Epidermal melanocyte (primary cell): ENCODE measurements around the gene ZDHHC16.
"Not testable (repeated sequence)": the region's sequence is repeated elsewhere in the genome, so short reads cannot be mapped to it uniquely, and the experiment has no call there.

Experiments
- DNase-seq: peaks from one replicate; pipeline ENCODE4 v3.0.0; 2011; ENCODE audit warnings: low spot score; ENCODE audit not compliant: insufficient read length

Gene ZDHHC16

DNA sequence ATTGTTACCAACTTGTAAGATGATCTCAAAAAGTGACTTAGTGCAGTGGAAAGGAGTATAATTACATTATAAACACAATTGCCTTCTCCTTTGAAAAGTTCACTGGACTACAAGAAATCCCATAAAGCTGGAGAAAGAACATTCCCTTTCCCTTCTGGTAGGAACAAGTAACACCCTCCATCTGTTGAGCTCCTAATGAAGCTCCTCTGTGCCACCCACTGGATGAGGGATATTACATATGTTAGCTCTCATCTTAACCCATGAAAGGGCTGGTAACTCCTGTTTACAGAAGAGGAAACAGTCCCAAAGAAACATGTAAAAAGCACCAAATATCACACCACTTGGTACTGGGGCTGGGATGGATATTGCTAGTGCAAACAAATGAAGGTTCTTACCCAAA lies 11.9 kb upstream of the ZDHHC16 start:
- no peak for DNase-seq

GRCh38 chr10:97434557-97434956 lies 11.4 kb upstream of the ZDHHC16 start:
- no peak for DNase-seq

DNA sequence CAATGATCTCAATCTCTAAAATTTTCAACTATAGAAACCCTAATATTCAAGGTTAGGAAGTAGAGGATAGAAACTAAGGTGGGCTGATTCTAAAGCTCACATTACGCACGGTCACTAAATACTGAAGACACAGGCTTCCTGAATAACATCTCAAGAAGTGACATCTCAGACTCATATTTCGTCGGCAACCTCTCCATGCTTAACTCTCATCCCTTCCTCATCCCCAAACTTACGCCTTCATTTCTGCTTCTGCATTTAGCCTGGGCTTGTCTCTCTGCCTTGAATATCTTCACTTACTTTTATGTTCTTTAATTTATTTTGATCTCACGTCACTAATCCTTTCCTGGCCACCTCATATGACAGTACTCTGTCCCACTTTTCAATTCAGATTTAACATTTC lies 10.8 kb upstream of the ZDHHC16 start:
- DNase-seq, result no peak

DNA sequence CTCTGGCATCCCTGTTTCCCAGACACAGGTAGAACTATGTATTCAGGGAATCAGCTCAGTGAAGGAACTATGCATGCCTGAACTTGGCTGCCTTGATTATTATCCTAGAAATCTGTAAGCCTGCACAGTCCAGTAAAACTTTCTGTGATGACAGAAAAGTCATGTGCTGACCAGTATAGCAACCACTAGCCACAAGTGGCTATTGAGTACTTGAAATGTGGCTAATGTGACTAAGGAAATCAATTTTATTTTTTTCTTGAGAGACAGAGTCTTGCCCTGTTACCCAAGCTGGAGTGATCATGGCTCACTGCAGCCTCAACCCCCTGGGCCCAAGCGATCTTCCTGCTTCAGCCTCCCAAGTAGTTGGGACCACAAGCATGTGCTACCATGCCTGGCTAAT lies 3.7 kb upstream of the ZDHHC16 start:
- DNase-seq, result no peak

GRCh38 chr10:97444212-97444611 lies 1.8 kb upstream of the ZDHHC16 start:
- no peak for DNase-seq

DNA sequence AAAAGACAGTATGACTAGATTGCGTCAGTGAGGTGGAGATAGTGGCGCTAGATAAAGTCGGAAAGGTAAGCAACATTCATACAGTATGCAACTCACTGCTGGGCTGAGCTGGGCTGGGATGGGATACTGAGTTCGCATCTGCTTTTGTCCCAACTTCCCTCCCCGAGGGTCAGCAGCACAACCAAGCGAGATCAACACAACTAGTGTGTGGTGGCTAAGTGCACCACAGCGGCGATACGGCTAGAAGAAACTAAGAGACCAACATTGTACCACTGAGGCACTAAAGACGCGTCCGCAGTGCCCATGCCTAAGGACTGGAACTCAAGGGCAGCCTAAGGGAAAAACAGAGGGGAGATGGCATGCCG lies 636 bp upstream of the ZDHHC16 start:
- no peak for DNase-seq

GRCh38 chr10:97450828-97451227 lies 4.9 kb downstream of the ZDHHC16 start:
- DNase-seq, result no peak

DNA sequence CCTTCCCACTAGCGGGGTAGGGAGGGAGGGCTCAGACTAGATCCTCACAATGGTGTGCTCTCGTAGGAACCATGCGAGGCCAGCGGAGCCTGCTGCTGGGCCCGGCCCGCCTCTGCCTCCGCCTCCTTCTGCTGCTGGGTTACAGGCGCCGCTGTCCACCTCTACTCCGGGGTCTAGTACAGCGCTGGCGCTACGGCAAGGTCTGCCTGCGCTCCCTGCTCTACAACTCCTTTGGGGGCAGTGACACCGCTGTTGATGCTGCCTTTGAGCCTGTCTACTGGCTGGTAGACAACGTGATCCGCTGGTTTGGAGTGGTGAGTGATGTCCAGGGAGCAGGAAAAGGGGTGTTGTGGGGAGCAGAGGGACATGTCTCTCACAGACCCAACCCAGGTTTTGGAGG lies 5.6 kb downstream of the ZDHHC16 start:
- no peak for DNase-seq

- DNase-seq, result no peak
Measured at GRCh38 chr10:97452352-97452751, 6.4 kb downstream of the ZDHHC16 start.

- no peak for DNase-seq
Measured at GRCh38 chr10:97454330-97455036, 8.5 kb downstream of the ZDHHC16 start.

GRCh38 chr10:97456034-97456685 lies 10.2 kb downstream of the ZDHHC16 start:
- DNase-seq, result no peak

- no peak for DNase-seq
Measured at GRCh38 chr10:97456686-97457065, 10.7 kb downstream of the ZDHHC16 start.

DNA sequence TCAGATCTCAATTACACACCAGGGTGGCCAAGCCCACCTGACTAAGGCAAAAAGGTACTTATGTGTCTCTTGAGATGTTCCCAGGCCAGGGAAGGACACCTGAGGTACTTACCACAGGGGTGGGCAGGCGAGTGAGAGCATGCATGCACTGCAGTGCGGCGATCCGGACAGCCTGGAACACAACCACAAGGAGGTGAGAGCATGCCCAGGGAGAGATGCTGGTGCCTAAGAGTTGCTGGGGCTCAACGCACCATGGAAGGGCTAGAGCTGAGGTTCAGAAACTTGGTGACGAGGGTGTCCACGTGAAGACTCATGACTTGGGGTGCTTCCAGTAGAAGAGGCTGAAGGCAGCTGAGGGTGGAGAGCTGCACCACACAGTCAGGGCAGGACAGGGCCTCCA lies 13.1 kb downstream of the ZDHHC16 start:
- DNase-seq, result no peak

- no peak for DNase-seq
Measured at GRCh38 chr10:97459933-97460332, 14.0 kb downstream of the ZDHHC16 start.

- DNase-seq, result no peak
Measured at GRCh38 chr10:97462309-97462708, 16.3 kb downstream of the ZDHHC16 start.

DNA sequence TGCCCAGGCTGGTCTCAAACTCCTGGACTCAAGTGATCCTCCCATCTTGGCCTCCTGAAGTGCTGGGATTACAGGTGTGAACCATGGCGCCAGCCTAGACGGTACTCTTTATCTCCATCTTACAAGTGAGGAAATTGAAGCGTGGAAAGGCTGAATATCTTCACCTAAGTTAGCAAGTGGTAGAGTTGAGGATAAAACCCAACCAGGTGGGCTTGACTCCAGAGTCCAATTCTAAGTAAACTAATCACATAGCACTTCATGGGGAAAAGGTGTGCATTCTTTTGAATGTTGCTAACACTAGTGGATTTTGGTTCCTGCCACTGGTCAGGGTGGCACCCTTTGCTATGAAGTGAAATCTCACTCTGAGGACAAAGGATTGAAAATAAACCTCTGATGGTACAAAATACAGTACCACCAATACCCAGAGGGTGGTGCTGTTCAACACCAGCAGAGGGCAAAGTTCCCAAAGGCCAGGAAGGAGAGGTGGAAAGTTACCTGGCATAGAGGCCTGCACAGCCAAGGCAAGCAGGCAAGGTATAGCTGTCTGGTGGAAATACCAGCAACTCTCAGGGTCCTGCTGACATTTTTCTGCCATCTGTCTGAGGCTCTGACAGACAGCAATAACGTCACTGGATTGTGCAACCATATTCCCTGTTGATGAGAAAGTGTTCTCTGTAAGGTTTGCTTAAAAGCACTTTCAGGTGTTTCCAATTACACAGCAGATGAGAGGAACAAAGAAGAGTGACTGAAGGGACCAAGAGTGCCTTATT lies 17.6 kb downstream of the ZDHHC16 start:
- no peak for DNase-seq

- no peak for DNase-seq
Measured at GRCh38 chr10:97464226-97464625, 18.3 kb downstream of the ZDHHC16 start.

- no peak for DNase-seq
Measured at GRCh38 chr10:97465982-97466381, 20.0 kb downstream of the ZDHHC16 start.

DNA sequence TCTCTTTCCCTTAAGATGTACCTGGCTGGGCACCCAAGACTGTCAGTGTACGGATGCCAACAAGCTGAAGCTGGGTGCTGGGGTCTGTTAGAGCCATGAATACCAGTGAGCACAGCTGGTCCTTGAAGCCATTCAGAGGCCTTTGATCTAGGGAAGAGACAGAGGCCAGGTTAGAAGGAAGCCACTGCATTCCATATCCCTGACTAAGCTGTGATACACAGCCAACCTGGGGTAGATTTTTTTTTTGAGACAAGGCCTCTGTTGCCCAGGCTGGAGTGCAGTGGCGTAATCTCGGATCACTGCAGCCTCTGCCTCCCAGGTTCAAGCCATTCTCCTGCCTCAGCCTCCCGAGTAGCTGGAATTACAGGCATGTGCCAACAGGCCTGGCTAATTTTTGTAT lies 20.8 kb downstream of the ZDHHC16 start:
- DNase-seq, result no peak

DNA sequence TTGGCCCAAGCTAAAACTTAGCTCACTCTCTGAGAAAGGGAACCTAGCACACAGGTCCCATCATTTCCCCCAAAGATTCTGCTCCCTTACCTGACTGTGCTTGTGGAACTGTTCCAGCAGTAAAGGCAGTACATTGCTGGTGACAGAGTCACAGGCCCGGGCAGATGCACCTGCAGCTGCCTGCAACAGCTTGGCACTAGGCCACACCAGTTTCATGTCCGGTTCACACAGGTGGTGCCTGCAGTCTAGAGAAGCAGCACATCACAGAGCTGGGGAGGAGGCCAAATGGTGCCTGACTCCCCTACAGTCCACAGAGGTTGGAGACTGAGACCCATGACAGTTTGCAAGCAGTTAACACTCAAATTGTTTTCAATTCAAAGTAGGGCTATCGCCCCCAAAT lies 22.2 kb downstream of the ZDHHC16 start:
- no peak for DNase-seq

GRCh38 chr10:97468781-97469180 lies 22.8 kb downstream of the ZDHHC16 start:
- DNase-seq, result not testable (repeated sequence)

GRCh38 chr10:97474918-97475317 lies 28.9 kb downstream of the ZDHHC16 start:
- DNase-seq, result no peak
